T-helper 2 cell treated with Interferon-gamma antibody and Interleukin-4, amounts not matched to agents 5 μg/mL and 100 μg/mL, for 36 hours (primary cell): ENCODE measurements around the gene MPDU1.

ENCODE experiments used
- DNase-seq: peaks from one replicate; pipeline ENCODE4 v3.0.0; 2021; ENCODE audit warnings: low spot score
- H3K27ac Mint-ChIP-seq: one replicate; pipeline ENCODE4 v1.8.0; 2021; ENCODE audit warnings: mild to moderate bottlenecking, mixed read lengths
- H3K27me3 Mint-ChIP-seq: one replicate; pipeline ENCODE4 v1.8.0; 2021; ENCODE audit warnings: low read depth, mixed read lengths
- H3K36me3 Mint-ChIP-seq: one replicate; pipeline ENCODE4 v1.8.0; 2021; ENCODE audit warnings: low read depth, mixed read lengths
- H3K4me1 Mint-ChIP-seq: one replicate; pipeline ENCODE4 v1.8.0; 2021; ENCODE audit warnings: low read depth, mixed read lengths
- H3K4me3 Mint-ChIP-seq: one replicate; pipeline ENCODE4 v1.8.0; 2022; ENCODE audit warnings: mild to moderate bottlenecking, moderate library complexity, mixed read lengths
- H3K9me3 Mint-ChIP-seq: one replicate; pipeline ENCODE4 v1.8.0; 2021; ENCODE audit warnings: mixed read lengths

Gene MPDU1

DNA sequence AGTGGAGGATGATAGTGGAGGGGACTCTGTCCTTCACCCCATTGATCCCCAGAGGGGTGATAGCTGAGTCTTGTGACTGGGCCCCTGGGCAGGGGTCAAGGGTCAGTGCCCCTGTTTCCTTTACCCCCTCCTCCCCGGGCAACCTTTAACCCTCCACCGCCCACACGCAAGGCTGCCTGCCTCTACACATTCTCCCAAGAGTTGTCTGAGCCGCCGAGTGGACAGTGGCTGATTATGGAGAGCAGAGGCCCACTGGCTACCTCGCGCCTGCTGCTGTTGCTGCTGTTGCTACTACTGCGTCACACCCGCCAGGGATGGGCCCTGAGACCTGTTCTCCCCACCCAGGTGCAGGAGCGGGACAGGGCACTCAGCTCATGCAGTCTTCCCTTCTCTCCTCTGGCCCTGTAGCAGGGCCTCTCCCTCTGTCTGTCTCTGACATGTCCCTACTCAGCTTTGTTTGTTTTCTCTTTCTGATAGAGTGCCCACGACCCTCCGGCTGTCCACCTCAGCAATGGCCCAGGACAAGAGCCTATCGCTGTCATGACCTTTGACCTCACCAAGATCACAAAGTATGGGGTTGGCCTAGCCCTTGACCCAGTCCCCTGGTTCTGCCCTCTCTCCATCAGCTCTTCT is 46.4 kb downstream of the MPDU1 start, which contains the start of gene SHBG:
SHBG (plus strand) TSS at position 197 of the 633 bp plus-strand sequence; CDS start at position 235, 38 bp downstream.
- peak within 1 kb of the TSS; percentile 5 for H3K27ac Mint-ChIP-seq
- H3K4me1 Mint-ChIP-seq = peaks cover 9% of the 10 kb centered on the region

GRCh38 chr17:7631398-7632380 is 48.0 kb downstream of the MPDU1 start:
- Mint-ChIP-seq H3K36me3 (no peaks in the 10 kb centered on the region), H3K27me3 (peaks cover 6% of the 10 kb centered on the region), H3K4me3 (no peak overlapping the region), H3K27ac (no peak overlapping the region), H3K4me1 (peaks cover 7% of the 10 kb centered on the region), H3K9me3 (no peaks in the 10 kb centered on the region)
- DNase-seq = no peak

More for the DNA sequence above, 46.4 kb downstream of the MPDU1 start, which contains the start of gene SHBG:
- no peak for DNase-seq
- Mint-ChIP-seq H3K4me3 (no peak within 1 kb of the TSS), H3K27me3 (peaks cover 2% of the 10 kb centered on the region), H3K36me3 (peaks cover 2% of the 10 kb centered on the region), H3K9me3 (no peaks in the 10 kb centered on the region)

DNA sequence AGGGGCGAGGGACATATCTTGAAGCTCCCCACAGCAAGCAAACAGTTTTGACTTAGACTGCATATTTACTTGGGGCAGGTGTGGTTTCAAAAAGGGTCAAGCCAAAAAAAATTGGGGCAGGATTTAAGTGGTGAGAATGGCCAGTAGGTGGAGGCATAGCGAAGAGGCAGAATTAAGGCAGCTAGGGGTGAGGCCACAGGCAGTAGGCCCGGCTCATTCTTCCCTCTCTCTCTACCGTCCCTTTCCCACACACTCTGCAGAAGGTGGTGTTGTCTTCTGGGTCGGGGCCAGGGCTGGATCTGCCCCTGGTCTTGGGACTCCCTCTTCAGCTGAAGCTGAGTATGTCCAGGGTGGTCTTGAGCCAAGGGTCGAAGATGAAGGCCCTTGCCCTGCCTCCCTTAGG is 48.8 kb downstream of the MPDU1 start:
- peak; percentile 20 for DNase-seq
- Mint-ChIP-seq H3K4me1 (peaks cover 2% of the 10 kb centered on the region), H3K27me3 (peaks cover 6% of the 10 kb centered on the region), H3K36me3 (no peaks in the 10 kb centered on the region), H3K27ac (no peak overlapping the region), H3K4me3 (no peak overlapping the region), H3K9me3 (no peaks in the 10 kb centered on the region)

DNA sequence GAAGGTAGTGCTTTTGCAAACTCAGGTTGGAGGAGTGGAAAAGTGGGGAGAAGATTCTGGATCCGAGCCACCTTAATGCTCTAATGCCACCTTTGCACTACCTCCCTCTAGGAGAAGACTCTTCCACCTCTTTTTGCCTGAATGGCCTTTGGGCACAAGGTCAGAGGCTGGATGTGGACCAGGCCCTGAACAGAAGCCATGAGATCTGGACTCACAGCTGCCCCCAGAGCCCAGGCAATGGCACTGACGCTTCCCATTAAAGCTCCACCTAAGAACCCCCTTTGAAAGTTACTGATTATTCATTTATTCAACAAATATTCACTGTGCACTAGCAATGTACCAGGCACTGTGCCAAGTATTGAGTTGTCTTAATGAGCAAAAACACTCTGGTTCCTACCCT is 49.4 kb downstream of the MPDU1 start:
- H3K4me1 Mint-ChIP-seq = peaks cover 2% of the 10 kb centered on the region
- no peaks in the 10 kb centered on the region for H3K36me3 Mint-ChIP-seq
- DNase-seq = no peak
- H3K4me3 Mint-ChIP-seq = no peak overlapping the region
- no peak overlapping the region for H3K27ac Mint-ChIP-seq
- H3K27me3 Mint-ChIP-seq = peaks cover 6% of the 10 kb centered on the region
- H3K9me3 Mint-ChIP-seq = no peaks in the 10 kb centered on the region

DNA sequence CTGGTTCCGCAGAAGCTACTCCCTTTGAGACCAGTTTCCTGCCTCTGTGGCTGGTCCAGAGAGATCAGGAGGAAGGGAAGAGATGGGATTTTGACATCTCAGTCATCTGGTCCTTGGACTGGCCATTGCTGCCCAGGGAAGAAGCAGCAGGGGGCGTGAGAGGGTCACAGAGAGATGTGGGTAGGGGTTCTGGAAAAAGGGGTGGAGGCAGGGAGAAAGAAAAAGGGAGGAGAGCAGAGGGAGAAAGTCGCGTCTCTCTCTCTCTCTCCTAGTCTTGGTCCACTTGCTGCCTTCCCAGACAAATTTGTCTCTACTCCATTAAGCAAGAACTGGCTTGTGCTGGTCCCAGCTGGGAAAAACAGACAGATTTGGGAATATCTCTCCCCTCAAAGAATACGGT is 50.7 kb downstream of the MPDU1 start:
- Mint-ChIP-seq H3K27ac (no peak overlapping the region), H3K4me3 (no peak overlapping the region)
- no peak for DNase-seq

GRCh38 chr17:7636163-7636562 is 52.5 kb downstream of the MPDU1 start:
- Mint-ChIP-seq H3K27me3 (peaks cover 15% of the 10 kb centered on the region), H3K36me3 (no peaks in the 10 kb centered on the region), H3K4me1 (peaks cover 2% of the 10 kb centered on the region), H3K27ac (no peak overlapping the region), H3K4me3 (no peak overlapping the region), H3K9me3 (no peaks in the 10 kb centered on the region)
- DNase-seq = no peak

More for the DNA sequence above, 50.7 kb downstream of the MPDU1 start:
- no peaks in the 10 kb centered on the region for H3K36me3 Mint-ChIP-seq
- H3K4me1 Mint-ChIP-seq = peaks cover 2% of the 10 kb centered on the region
- no peaks in the 10 kb centered on the region for H3K9me3 Mint-ChIP-seq
- peaks cover 14% of the 10 kb centered on the region for H3K27me3 Mint-ChIP-seq
